Body of pancreas (tissue), 4 donors: Measurements from ENCODE around the gene TRIM58. TPM values are rescaled to one million over a fixed set of nuclear protein-coding genes. Genes with fewer than 3 reads are reported as not detected.

Source experiments
- ATAC-seq: fragments of 150-250 bp; one replicate; pipeline ENCODE4 v1.9.1; 2016
- DNase-seq, 4 donors: peaks; one replicate each; pipeline ENCODE4 v3.0.0-alpha.2; 2019
- H3K27ac ChIP-seq, 4 donors: fragments of 200-600 bp; sonication (generic); 1 replicate in 3 of 4; 2 replicates in 1 of 4; pipeline versions ENCODE4 v1.5.1 to v1.6.1; 2016 to 2019; ENCODE audit warnings: mild to moderate bottlenecking in 1 of 4, mixed read lengths in 1 of 4, moderate library complexity in 1 of 4
- H3K27me3 ChIP-seq, 2 donors: fragments of 200-600 bp; sonication (generic); one replicate each; pipeline ENCODE4 v1.6.0; 2016; ENCODE audit warnings: mild to moderate bottlenecking in 1 of 2
- H3K36me3 ChIP-seq, 2 donors: fragments of 200-600 bp; sonication (generic); replicated peaks in 1 of 2; 2 replicates each; pipeline ENCODE4 v1.5.1; 2016; ENCODE audit warnings: low read depth in 2 of 2; ENCODE audit not compliant: insufficient read depth in 1 of 2
- H3K4me1 ChIP-seq: fragments of 200-600 bp; sonication (generic); one replicate; pipeline ENCODE4 v1.6.0; 2016
- H3K4me3 ChIP-seq, 2 donors: fragments of 200-600 bp; sonication (generic); 1 replicate in 1 of 2; 2 replicates in 1 of 2; pipeline ENCODE4 v1.5.1; 2016 to 2019
- H3K9me3 ChIP-seq, 3 donors: fragments of 200-600 bp; sonication (generic); 1 replicate in 2 of 3; 2 replicates in 1 of 3; pipeline ENCODE4 v1.5.1; 2016
- POLR2A ChIP-seq, 3 donors: fragments of 450-650 bp; IDR thresholded peaks; one replicate each; pipeline ENCODE4 v1.6.1; 2016; ENCODE audit warnings: antibody characterized with exemption in 3 of 3, mild to moderate bottlenecking in 2 of 3
- WGBS, 2 donors: methylation state at CpG; one replicate each; pipeline ENCODE4 v1.1.5; 2017; 5-methylcytosine and 5-hydroxymethylcytosine counted together
- intact Hi-C: fragments of 100-400 bp; cut with DNase I; formaldehyde crosslinking; loops from one replicate; pipeline ENCODE4 v1.15.1; 2023
- total RNA-seq, 2 donors: library from RNA; depleted of rRNA; stranded (reverse); fragments of >200 nt; gene quantifications; one replicate each; pipeline ENCODE4 v1.1.0, GENCODE V29; 2016
- TF ChIP-seq, protein P1 (sequence below), 7 experiments: fragments of 450-650 bp in 4 of 7; fragments of 200-600 bp in 3 of 7; sonication (generic) in 3 of 7; IDR thresholded peaks; one replicate each; pipeline ENCODE4 v1.5.1; 2016 to 2019; ENCODE audit warnings: antibody characterized with exemption in 7 of 7

The TRIM58 gene
- total RNA-seq, 2 donors from 2014 or later, result 0.99 to 3.4 TPM

GRCh38 chr1:247905181-247905580 lies 48.2 kb downstream of the TRIM58 start:
- DNase-seq, result no peak
- H3K27me3 ChIP-seq, result no peaks in the 10 kb centered on the region
- no peaks in the 10 kb centered on the region for H3K36me3 ChIP-seq
- ATAC-seq, result no peak
- no peaks in the 10 kb centered on the region for H3K4me1 ChIP-seq
- intact Hi-C loops, result no loop called here
- no peak overlapping the region for H3K4me3 ChIP-seq
- peaks cover 0 to 7% (median 0%) of the 10 kb centered on the region in 3 donors for H3K9me3 ChIP-seq
- 77 to 92% methylated on average over 5 to 13 of the region's 13 CpGs for WGBS, 2 donors
- H3K27ac ChIP-seq, result no peak overlapping the region
- TF ChIP-seq, protein P1, sequence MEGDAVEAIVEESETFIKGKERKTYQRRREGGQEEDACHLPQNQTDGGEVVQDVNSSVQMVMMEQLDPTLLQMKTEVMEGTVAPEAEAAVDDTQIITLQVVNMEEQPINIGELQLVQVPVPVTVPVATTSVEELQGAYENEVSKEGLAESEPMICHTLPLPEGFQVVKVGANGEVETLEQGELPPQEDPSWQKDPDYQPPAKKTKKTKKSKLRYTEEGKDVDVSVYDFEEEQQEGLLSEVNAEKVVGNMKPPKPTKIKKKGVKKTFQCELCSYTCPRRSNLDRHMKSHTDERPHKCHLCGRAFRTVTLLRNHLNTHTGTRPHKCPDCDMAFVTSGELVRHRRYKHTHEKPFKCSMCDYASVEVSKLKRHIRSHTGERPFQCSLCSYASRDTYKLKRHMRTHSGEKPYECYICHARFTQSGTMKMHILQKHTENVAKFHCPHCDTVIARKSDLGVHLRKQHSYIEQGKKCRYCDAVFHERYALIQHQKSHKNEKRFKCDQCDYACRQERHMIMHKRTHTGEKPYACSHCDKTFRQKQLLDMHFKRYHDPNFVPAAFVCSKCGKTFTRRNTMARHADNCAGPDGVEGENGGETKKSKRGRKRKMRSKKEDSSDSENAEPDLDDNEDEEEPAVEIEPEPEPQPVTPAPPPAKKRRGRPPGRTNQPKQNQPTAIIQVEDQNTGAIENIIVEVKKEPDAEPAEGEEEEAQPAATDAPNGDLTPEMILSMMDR (IDR thresholded peaks at IDR 0.05), result no peak
- TF ChIP-seq POLR2A (IDR thresholded peaks at IDR 0.05), result no peak

- Histone ChIP-seq H3K9me3 (peaks cover 0 to 7% (median 0%) of the 10 kb centered on the region in 3 donors), H3K27me3 (no peaks in the 10 kb centered on the region), H3K27ac (no peak overlapping the region), H3K4me3 (no peak overlapping the region), H3K4me1 (no peaks in the 10 kb centered on the region), H3K36me3 (no peaks in the 10 kb centered on the region)
- ATAC-seq, result no peak
- intact Hi-C loops, result no loop called here
- 47 to 68% methylated on average over 9 of the region's 9 CpGs for WGBS, 2 donors
- no peak for TF ChIP-seq POLR2A (IDR thresholded peaks at IDR 0.05)
- TF ChIP-seq, protein P1 (IDR thresholded peaks at IDR 0.05), result no peak
- DNase-seq, result no peak
Observed at GRCh38 chr1:247905910-247906503, 49.0 kb downstream of the TRIM58 start.

GRCh38 chr1:247906504-247907047 lies 49.6 kb downstream of the TRIM58 start:
- Histone ChIP-seq H3K9me3 (peaks cover 0 to 7% (median 0%) of the 10 kb centered on the region in 3 donors), H3K27me3 (no peaks in the 10 kb centered on the region), H3K4me1 (no peaks in the 10 kb centered on the region), H3K27ac (no peak overlapping the region), H3K4me3 (no peak overlapping the region), H3K36me3 (no peaks in the 10 kb centered on the region)
- intact Hi-C loops, result no loop called here
- ATAC-seq, result no peak
- TF ChIP-seq POLR2A (IDR thresholded peaks at IDR 0.05), result no peak
- TF ChIP-seq, protein P1 (IDR thresholded peaks at IDR 0.05), result no peak
- 43 to 52% methylated on average over 7 of the region's 7 CpGs for WGBS, 2 donors
- no peak for DNase-seq

DNA sequence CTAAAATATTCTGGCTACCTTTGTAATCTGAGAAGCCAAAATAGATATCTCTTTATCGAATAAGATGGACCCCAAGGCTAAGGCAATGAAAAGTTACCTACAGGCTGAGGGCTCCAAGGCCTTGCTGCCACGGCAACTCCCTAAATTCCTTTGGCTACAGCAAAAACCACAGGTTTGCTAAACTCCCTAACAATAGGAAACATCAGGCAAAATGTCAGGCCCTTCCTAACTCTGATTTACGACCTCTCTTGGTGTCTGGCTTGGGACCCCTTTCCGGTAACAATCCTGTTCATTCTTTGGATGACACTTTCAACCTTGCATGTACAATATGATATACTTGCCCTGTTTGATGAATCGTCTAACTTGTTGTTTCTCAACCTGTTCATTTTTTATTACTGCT lies 51.8 kb downstream of the TRIM58 start:
- no peaks in the 10 kb centered on the region for H3K27me3 ChIP-seq
- intact Hi-C loops, result no loop called here
- WGBS, 2 donors, result 47 to 61% methylated on average over 5 of the region's 5 CpGs
- no peak for ATAC-seq
- no peaks in the 10 kb centered on the region for H3K36me3 ChIP-seq
- no peak overlapping the region for H3K4me3 ChIP-seq
- H3K9me3 ChIP-seq, result peaks cover 0 to 7% (median 0%) of the 10 kb centered on the region in 3 donors
- no peak for DNase-seq
- TF ChIP-seq POLR2A (IDR thresholded peaks at IDR 0.05), result no peak
- TF ChIP-seq, protein P1 (IDR thresholded peaks at IDR 0.05), result no peak
- H3K27ac ChIP-seq, result no peak overlapping the region
- H3K4me1 ChIP-seq, result no peaks in the 10 kb centered on the region

- H3K27me3 ChIP-seq, result no peaks in the 10 kb centered on the region
- intact Hi-C loops, result no loop called here
- no peaks in the 10 kb centered on the region for H3K36me3 ChIP-seq
- DNase-seq (no peak), ATAC-seq (no peak)
- H3K27ac ChIP-seq, result no peak overlapping the region
- H3K4me3 ChIP-seq, result no peak overlapping the region
- TF ChIP-seq POLR2A (IDR thresholded peaks at IDR 0.05), result no peak
- TF ChIP-seq, protein P1 (IDR thresholded peaks at IDR 0.05), result no peak
- H3K4me1 ChIP-seq, result no peaks in the 10 kb centered on the region
- H3K9me3 ChIP-seq, result no peaks in the 10 kb centered on the region
- 62 to 79% methylated on average over 2 of the region's 2 CpGs for WGBS, 2 donors
Observed at GRCh38 chr1:247913786-247914185, 56.8 kb downstream of the TRIM58 start.
